Spleen (tissue), 7 donors: ENCODE data around the gene SPATS2L.

ENCODE experiments used
- CTCF ChIP-seq, 11 experiments: fragments of 200-600 bp in 7 of 11; fragments of 450-650 bp in 4 of 11; sonication (generic) in 4 of 11; IDR thresholded peaks in 8 of 11; conservative IDR thresholded peaks in 3 of 11; 1 replicate in 7 of 11; 2 replicates in 4 of 11; pipeline versions ENCODE4 v1.4.0 to v1.8.0; 2016 to 2021; ENCODE audit warnings: antibody characterized with exemption in 11 of 11, inconsistent platforms in 4 of 11, mild to moderate bottlenecking in 1 of 11
- POLR2A ChIP-seq, 3 donors: fragments of 450-650 bp; IDR thresholded peaks; one replicate each; pipeline ENCODE4 v1.5.1; 2017; ENCODE audit warnings: antibody characterized with exemption in 3 of 3, mild to moderate bottlenecking in 1 of 3
- donor health status: DM: no; HTN: no; CAD: no; lungs with moderate emphysema.
- donor health status: DM: no; HTN: no; CAD: no.
- donor health status: DM: no; HTN: no; CAD: no.

- TF ChIP-seq CTCF (IDR thresholded peaks at IDR 0.05 in 8 of 11, conservative IDR thresholded peaks at IDR 0.05 in 3 of 11) (no peak), POLR2A (IDR thresholded peaks at IDR 0.05) (no peak)
These were observed 192.1 kb downstream of the SPATS2L start for GRCh38 chr2:200498402-200499162.
